ENCODE results near the gene POR.

DNA sequence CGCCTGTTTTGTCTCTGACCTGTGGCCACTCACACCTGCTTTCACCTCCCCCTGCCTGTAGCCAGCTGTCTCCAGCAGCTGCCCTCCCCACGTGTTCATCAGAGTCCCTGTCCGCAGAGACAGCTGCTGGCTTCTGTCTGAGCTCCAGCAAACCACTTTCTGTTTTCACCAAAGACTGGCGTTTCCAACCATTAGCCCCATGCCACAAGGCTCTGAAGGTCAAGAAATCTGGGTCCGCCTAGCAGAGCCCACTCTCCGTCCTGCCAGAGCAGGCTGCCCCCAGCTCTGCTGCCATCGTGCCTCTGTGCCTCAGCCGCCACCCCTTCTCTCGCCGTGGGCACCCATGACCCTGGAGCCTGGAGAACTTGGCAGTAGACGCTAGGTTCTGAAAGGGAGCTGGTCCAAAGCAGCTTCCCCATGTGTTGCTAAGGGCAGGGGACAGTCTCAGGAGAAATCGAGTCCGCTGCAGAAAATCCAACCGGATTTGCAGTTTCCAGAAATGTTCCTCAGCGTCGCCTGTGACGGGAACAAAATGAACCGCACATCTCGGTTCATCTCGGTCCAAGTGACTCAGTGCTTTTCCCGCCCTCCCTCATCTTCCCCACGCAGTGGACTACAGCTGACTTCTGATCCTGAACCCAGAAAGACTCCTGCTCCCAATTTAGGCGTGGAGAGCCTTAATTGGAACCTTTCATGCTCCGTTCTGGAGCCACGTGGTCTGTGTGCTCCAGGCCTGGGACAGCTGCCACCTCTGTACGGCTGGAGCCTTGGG is 51.4 kb downstream of the POR start:
- TF ChIP-seq EZH2 (IDR thresholded peaks at IDR 0.05; ENCODE audit: borderline replicate concordance, insufficient read depth, low read depth, low read length, poor library complexity, severe bottlenecking) = no peak
- TF ChIP-seq, protein P1, sequence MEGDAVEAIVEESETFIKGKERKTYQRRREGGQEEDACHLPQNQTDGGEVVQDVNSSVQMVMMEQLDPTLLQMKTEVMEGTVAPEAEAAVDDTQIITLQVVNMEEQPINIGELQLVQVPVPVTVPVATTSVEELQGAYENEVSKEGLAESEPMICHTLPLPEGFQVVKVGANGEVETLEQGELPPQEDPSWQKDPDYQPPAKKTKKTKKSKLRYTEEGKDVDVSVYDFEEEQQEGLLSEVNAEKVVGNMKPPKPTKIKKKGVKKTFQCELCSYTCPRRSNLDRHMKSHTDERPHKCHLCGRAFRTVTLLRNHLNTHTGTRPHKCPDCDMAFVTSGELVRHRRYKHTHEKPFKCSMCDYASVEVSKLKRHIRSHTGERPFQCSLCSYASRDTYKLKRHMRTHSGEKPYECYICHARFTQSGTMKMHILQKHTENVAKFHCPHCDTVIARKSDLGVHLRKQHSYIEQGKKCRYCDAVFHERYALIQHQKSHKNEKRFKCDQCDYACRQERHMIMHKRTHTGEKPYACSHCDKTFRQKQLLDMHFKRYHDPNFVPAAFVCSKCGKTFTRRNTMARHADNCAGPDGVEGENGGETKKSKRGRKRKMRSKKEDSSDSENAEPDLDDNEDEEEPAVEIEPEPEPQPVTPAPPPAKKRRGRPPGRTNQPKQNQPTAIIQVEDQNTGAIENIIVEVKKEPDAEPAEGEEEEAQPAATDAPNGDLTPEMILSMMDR (IDR thresholded peaks at IDR 0.05) = no peak
